Measurements from ENCODE around the gene GJB6.

- TF ChIP-seq GABPA (IDR thresholded peaks at IDR 0.05 in 1 of 2, conservative IDR thresholded peaks at IDR 0.05 in 1 of 2) = no peak
- TF ChIP-seq CTCF (IDR thresholded peaks at IDR 0.05; ENCODE audit: low read depth, low read length, missing input control) = no peak
- TF ChIP-seq NR2F2 (IDR thresholded peaks at IDR 0.05) = no peak
- no peak for TF ChIP-seq RAD21 (IDR thresholded peaks at IDR 0.05)
- TF ChIP-seq MAX (IDR thresholded peaks at IDR 0.05) = no peak
- no peak for TF ChIP-seq ZBTB33 (IDR thresholded peaks at IDR 0.05)
- TF ChIP-seq TAF1 (conservative IDR thresholded peaks at IDR 0.05) = no peak
- TF ChIP-seq ATF3 (IDR thresholded peaks at IDR 0.05) = no peak
- TF ChIP-seq JUND (IDR thresholded peaks at IDR 0.05) = no peak
- TF ChIP-seq EGR1 (IDR thresholded peaks at IDR 0.05; ENCODE audit: low read depth in 2 of 2) = no peak
- no peak for TF ChIP-seq REST (IDR thresholded peaks at IDR 0.05)
- TF ChIP-seq HNF4G (IDR thresholded peaks at IDR 0.05) = no peak
- no peak for TF ChIP-seq RXRA (IDR thresholded peaks at IDR 0.05)
Observed at GRCh38 chr13:20249913-20250312, 17.8 kb upstream of the GJB6 start.

All from liver (tissue), 3 donors.